Immature natural killer cell (primary cell): ENCODE measurements around the gene RAB4B. TPM values are rescaled to one million over a fixed set of nuclear protein-coding genes. Genes with fewer than 3 reads are reported as not detected.

ENCODE experiments used
- DNase-seq, 3 donors: peaks; one replicate each; pipeline ENCODE4 v3.0.0; 2022; ENCODE audit warnings: mixed read lengths in 1 of 3
- H3K27ac Mint-ChIP-seq, 6 donors: one replicate each; pipeline ENCODE4 v1.8.0; 2020; ENCODE audit warnings: mixed read lengths in 6 of 6, mild to moderate bottlenecking in 5 of 6, inconsistent platforms in 4 of 6, moderate library complexity in 3 of 6
- H3K27me3 Mint-ChIP-seq, 3 donors: one replicate each; pipeline ENCODE4 v1.8.0; 2020 to 2021; ENCODE audit warnings: low read depth in 3 of 3, mild to moderate bottlenecking in 3 of 3, mixed read lengths in 3 of 3, moderate library complexity in 3 of 3, inconsistent platforms in 1 of 3
- H3K36me3 Mint-ChIP-seq, 3 donors: one replicate each; pipeline ENCODE4 v1.8.0; 2020; ENCODE audit warnings: mixed read lengths in 3 of 3, inconsistent platforms in 2 of 3, mild to moderate bottlenecking in 2 of 3
- H3K4me1 Mint-ChIP-seq, 2 donors: one replicate each; pipeline ENCODE4 v1.8.0; 2020; ENCODE audit warnings: inconsistent platforms in 2 of 2, mild to moderate bottlenecking in 2 of 2, mixed read lengths in 2 of 2, moderate library complexity in 1 of 2
- H3K4me3 Mint-ChIP-seq, 5 donors: one replicate each; pipeline ENCODE4 v1.8.0; 2020; ENCODE audit warnings: mild to moderate bottlenecking in 5 of 5, mixed read lengths in 5 of 5, inconsistent platforms in 3 of 5, moderate library complexity in 3 of 5
- H3K9me3 Mint-ChIP-seq, 6 donors: one replicate each; pipeline ENCODE4 v1.8.0; 2020; ENCODE audit warnings: mild to moderate bottlenecking in 6 of 6, mixed read lengths in 6 of 6, inconsistent platforms in 4 of 6, moderate library complexity in 3 of 6
- polyA plus RNA-seq, 3 donors: library from polyadenylated mRNA; unstranded; fragments of 300-500 nt; fragmentation: Illumina TruSeq; gene quantifications; one replicate each; pipeline ENCODE4 v1.2.3, GENCODE V29; 2021

RAB4B gene
- polyA plus RNA-seq, 3 donors from 2014 or later = 129 to 151 (median 150) TPM

DNA sequence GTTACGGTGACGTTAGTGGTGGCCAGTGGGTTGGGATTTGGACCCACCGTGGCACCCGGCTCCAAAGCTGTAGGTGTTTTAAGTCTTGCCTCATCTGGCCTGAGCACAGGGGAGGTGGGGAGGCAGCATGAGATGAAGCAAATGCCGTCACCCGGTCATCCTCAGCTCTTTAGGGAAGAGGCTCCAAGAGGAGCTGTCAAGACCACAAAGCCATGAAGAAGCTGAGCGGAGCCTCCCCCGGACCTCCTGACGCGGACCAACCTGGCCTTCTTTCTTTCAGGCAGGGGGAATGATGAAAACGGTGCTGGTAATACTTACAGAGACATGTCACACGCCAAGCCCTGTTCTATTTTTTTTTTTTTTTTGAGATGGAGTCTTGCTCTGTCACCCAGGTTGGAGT lies 35.2 kb upstream of the RAB4B start:
- Mint-ChIP-seq H3K27me3 (no peaks in the 10 kb centered on the region), H3K4me3 (no peak overlapping the region), H3K36me3 (peaks cover 3 to 5% (median 5%) of the 10 kb centered on the region in 3 donors), H3K27ac (no peak overlapping the region), H3K9me3 (no peaks in the 10 kb centered on the region), H3K4me1 (no peaks in the 10 kb centered on the region)
- DNase-seq = no peak

GRCh38 chr19:40743926-40744325 lies 34.1 kb upstream of the RAB4B start:
- H3K27ac Mint-ChIP-seq = no peak overlapping the region
- no peak for DNase-seq

GRCh38 chr19:40744554-40745401 lies 33.3 kb upstream of the RAB4B start:
- no peak for DNase-seq
- Mint-ChIP-seq H3K9me3 (no peaks in the 10 kb centered on the region), H3K36me3 (no peaks in the 10 kb centered on the region), H3K27ac (no peak overlapping the region), H3K27me3 (peaks cover 0 to 2% (median 0%) of the 10 kb centered on the region in 3 donors), H3K4me3 (no peak overlapping the region), H3K4me1 (peaks cover 4 to 9% of the 10 kb centered on the region in 2 donors)

More at GRCh38 chr19:40743926-40744325, 34.1 kb upstream of the RAB4B start:
- Mint-ChIP-seq H3K27me3 (peaks cover 0 to 2% (median 0%) of the 10 kb centered on the region in 3 donors), H3K4me3 (no peak overlapping the region), H3K36me3 (peaks cover under 1 to 2% (median 1%) of the 10 kb centered on the region in 3 donors), H3K4me1 (peaks cover 0 to 1% of the 10 kb centered on the region in 2 donors), H3K9me3 (no peaks in the 10 kb centered on the region)

DNA sequence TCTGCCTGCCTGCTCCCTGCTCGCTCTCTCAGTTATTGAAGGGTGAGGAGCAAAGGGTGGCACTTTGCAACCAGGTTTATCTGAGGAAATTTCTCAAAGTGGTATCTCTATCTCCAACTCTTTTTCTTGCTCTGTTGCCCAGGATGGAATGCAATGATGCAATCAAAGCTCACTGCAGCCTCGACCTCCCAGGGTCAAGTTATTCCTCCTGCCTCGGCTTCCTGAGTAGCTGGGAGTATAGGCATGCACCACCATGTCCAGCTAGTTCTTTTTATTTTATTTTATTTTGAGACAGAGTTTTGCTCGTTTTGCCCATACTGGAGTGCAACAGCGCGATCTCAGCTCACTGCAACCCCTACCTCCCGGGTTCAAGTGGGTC lies 32.7 kb upstream of the RAB4B start:
- Mint-ChIP-seq H3K36me3 (no peaks in the 10 kb centered on the region), H3K27ac (no peak overlapping the region), H3K4me1 (peaks cover 10 to 15% of the 10 kb centered on the region in 2 donors), H3K9me3 (no peaks in the 10 kb centered on the region), H3K4me3 (no peak overlapping the region), H3K27me3 (peaks cover 2 to 6% (median 4%) of the 10 kb centered on the region in 3 donors)
- no peak for DNase-seq

DNA sequence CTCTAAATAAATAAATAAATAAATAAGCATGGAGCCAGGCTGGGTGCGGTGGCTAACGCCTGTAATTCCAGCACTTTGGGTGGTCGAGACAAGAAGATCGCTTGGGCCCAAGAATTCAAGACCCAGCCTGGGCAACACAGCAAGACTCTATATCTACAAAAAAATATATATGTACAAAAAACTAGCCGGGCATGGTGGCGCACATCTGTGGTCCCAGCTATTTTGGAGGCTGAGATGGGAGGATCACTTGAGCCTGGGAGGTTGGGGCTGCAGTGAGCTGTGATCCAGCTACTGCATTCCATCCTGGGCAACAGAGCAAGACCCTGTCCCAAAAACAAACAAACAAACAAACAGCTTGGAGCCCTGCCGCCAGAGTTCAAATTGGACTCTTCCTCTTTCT lies 30.5 kb upstream of the RAB4B start:
- H3K4me1 Mint-ChIP-seq = peaks cover 27 to 32% of the 10 kb centered on the region in 2 donors

GRCh38 chr19:40750058-40750873 lies 27.8 kb upstream of the RAB4B start, which contains the start of gene ACTMAP:
ACTMAP (minus strand) TSS chr19:40750477; CDS start chr19:40749803, 674 bp downstream.
- peaks cover 45 to 49% of the 10 kb centered on the region in 2 donors for H3K4me1 Mint-ChIP-seq
- H3K36me3 Mint-ChIP-seq = peaks cover 0 to 4% (median 0%) of the 10 kb centered on the region in 3 donors
- H3K9me3 Mint-ChIP-seq = no peaks in the 10 kb centered on the region
- H3K27me3 Mint-ChIP-seq = peaks cover 11 to 17% (median 14%) of the 10 kb centered on the region in 3 donors
- H3K4me3 Mint-ChIP-seq = peak within 1 kb of the TSS; percentile 93 to 99 (median 96)
- peak within 1 kb of the TSS; percentile 93 to 98 (median 96) for H3K27ac Mint-ChIP-seq
- peak; percentile 100 for DNase-seq

More for the DNA sequence above, 30.5 kb upstream of the RAB4B start:
- H3K9me3 Mint-ChIP-seq = no peaks in the 10 kb centered on the region
- H3K27me3 Mint-ChIP-seq = peaks cover 11 to 17% (median 12%) of the 10 kb centered on the region in 3 donors
- peaks cover 0 to under 1% (median 0%) of the 10 kb centered on the region in 3 donors for H3K36me3 Mint-ChIP-seq
- no peak overlapping the region for H3K4me3 Mint-ChIP-seq
- DNase-seq = no peak
- H3K27ac Mint-ChIP-seq = no peak overlapping the region

- Mint-ChIP-seq H3K9me3 (no peaks in the 10 kb centered on the region), H3K27me3 (peaks cover 11 to 17% (median 14%) of the 10 kb centered on the region in 3 donors), H3K27ac (peak within 1 kb of the TSS; percentile 93 to 98 (median 96)), H3K4me1 (peaks cover 52 to 57% of the 10 kb centered on the region in 2 donors), H3K4me3 (peak within 1 kb of the TSS; percentile 93 to 99 (median 96)), H3K36me3 (peaks cover 0 to 7% (median 0%) of the 10 kb centered on the region in 3 donors)
- peak; percentile 98 to 99 (median 98) for DNase-seq
These were observed 27.0 kb upstream of the RAB4B start, which contains the start of gene SNRPA for GRCh38 chr19:40750874-40751537. SNRPA (plus strand) TSS chr19:40751203; CDS start chr19:40751409, 206 bp downstream.

GRCh38 chr19:40752257-40752781 lies 25.7 kb upstream of the RAB4B start:
- no peak for DNase-seq
- Mint-ChIP-seq H3K4me3 (peak overlapping the region; percentile 93 to 99 (median 96)), H3K36me3 (peaks cover 4 to 15% (median 7%) of the 10 kb centered on the region in 3 donors), H3K4me1 (peaks cover 65 to 66% of the 10 kb centered on the region in 2 donors), H3K27me3 (peaks cover 11 to 17% (median 14%) of the 10 kb centered on the region in 3 donors), H3K27ac (peak overlapping the region; percentile 93 to 98 (median 96)), H3K9me3 (no peaks in the 10 kb centered on the region)

GRCh38 chr19:40754611-40755247 lies 23.3 kb upstream of the RAB4B start:
- no peak for DNase-seq
- peaks cover 11 to 27% (median 15%) of the 10 kb centered on the region in 3 donors for H3K36me3 Mint-ChIP-seq
- H3K9me3 Mint-ChIP-seq = no peaks in the 10 kb centered on the region
- H3K4me1 Mint-ChIP-seq = peaks cover 57 to 68% of the 10 kb centered on the region in 2 donors
- H3K27me3 Mint-ChIP-seq = peaks cover 11 to 15% (median 14%) of the 10 kb centered on the region in 3 donors
- peak overlapping the region; percentile 37 to 87 (median 82) for H3K27ac Mint-ChIP-seq
- H3K4me3 Mint-ChIP-seq = peak overlapping the region; percentile 27 to 81 (median 72)

- no peak for DNase-seq
- Mint-ChIP-seq H3K36me3 (peaks cover 12 to 30% (median 18%) of the 10 kb centered on the region in 3 donors), H3K27ac (peak overlapping the region in 3 of 6 donors; percentile 23 to 82 (median 61)), H3K27me3 (peaks cover 8 to 14% (median 12%) of the 10 kb centered on the region in 3 donors), H3K9me3 (no peaks in the 10 kb centered on the region), H3K4me3 (peak overlapping the region in 2 of 5 donors; percentile 22 to 79), H3K4me1 (peaks cover 52 to 62% of the 10 kb centered on the region in 2 donors)
These were observed 22.8 kb upstream of the RAB4B start for GRCh38 chr19:40755248-40755624.

DNA sequence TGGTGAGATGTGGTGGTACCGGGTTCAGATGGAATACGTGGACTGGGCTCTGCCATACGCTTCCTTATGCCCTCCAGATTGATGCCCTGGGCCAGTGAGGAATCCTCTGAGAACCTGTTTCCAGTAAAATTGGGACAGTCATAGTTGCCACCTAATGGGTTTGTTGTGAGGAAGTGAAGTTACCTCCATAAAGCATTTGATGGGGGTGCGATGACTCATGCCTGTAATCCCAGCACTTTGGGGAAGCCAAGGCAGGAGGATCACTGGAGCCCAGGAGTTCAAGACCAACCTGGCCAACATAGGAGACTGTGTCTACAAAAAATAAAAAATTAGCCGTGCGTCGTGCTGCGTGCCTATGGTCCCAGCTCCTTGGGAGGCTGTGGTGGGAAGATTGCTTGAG lies 22.3 kb upstream of the RAB4B start:
- Mint-ChIP-seq H3K4me1 (peaks cover 50 to 59% of the 10 kb centered on the region in 2 donors), H3K9me3 (no peaks in the 10 kb centered on the region), H3K4me3 (peak overlapping the region in 3 of 5 donors; percentile 22 to 40 (median 23)), H3K36me3 (peaks cover 13 to 36% (median 21%) of the 10 kb centered on the region in 3 donors), H3K27me3 (peaks cover 3 to 8% (median 7%) of the 10 kb centered on the region in 3 donors), H3K27ac (peak overlapping the region in 5 of 6 donors; percentile 23 to 61 (median 27))
- no peak for DNase-seq

DNA sequence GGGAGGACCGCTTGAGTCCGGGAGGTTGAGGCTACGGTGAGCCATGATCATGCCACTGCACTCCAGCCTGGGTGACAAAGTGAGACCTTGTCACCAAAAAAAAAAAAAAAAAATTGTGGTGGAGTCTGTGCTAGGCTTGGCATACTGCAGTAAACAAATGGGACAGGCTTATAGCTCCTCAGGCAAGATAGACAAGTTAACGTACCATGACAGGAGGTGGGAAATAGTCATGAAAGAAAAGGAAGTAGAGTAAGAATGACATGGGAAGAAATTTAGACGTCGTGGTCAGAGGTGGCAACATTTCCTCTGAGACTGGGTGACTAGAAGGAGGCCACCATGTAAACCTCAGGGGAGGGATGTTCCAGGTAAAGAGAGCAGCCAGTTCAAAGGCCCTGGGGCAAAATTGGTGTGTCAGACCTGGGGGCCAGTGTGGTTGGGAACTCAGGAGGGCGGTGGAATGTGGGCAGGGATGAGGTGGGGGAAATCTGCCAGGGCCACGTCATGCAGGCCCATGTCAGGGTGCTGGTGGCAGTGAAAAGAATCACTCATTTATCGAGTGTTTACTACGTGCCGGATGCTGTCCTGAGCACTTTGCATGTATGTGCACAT lies 21.4 kb upstream of the RAB4B start:
- H3K4me3 Mint-ChIP-seq = peak overlapping the region in 4 of 5 donors; percentile 8 to 51 (median 25)
- H3K4me1 Mint-ChIP-seq = peaks cover 43 to 53% of the 10 kb centered on the region in 2 donors

More for the DNA sequence above, 21.4 kb upstream of the RAB4B start:
- no peak for DNase-seq
- Mint-ChIP-seq H3K27ac (peak overlapping the region; percentile 26 to 86 (median 58)), H3K36me3 (peaks cover 17 to 40% (median 21%) of the 10 kb centered on the region in 3 donors), H3K27me3 (peaks cover 0 to 3% (median 2%) of the 10 kb centered on the region in 3 donors), H3K9me3 (no peaks in the 10 kb centered on the region)
